Ramos (cell line): ENCODE results near the gene HECA.
"Not testable (repeated sequence)": the region's sequence is repeated elsewhere in the genome, so short reads cannot be mapped to it uniquely, and the experiment has no call there.

ENCODE experiments used
- in situ Hi-C: fragments of 300-500 bp; cut with MboI; formaldehyde crosslinking; loops from one replicate; pipeline ENCODE4 v1.14.3; 2022; ENCODE audit warnings: low sequenced_read_pairs; ENCODE audit not compliant: unreplicated experiment

HECA gene

GRCh38 chr6:139154881-139155547, 20.1 kb downstream of the HECA start:
- in situ Hi-C loops = no loop called here

GRCh38 chr6:139156102-139156501, 21.2 kb downstream of the HECA start:
- in situ Hi-C loops = no loop called here

GRCh38 chr6:139156551-139156950, 21.7 kb downstream of the HECA start:
- in situ Hi-C loops = no loop called here

DNA sequence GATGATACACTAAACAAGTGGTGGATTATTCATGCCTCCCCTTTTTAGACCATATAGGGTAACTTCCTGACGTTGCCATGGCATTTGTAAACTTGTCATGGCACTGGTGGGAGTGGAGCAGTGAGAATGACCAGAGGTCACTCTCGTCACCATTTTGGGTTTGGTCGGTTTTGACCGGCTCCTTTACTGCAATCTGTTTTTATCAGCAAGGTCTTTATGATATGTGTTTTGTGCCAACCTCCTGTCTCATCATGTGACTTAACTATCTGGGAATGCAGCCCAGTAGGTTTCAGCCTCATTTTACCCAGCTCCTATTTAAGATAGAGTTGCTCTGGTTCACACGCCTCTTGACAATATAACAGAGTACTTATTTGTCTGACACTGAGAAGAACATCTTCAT, 22.2 kb downstream of the HECA start:
- in situ Hi-C loops = not testable (repeated sequence)

DNA sequence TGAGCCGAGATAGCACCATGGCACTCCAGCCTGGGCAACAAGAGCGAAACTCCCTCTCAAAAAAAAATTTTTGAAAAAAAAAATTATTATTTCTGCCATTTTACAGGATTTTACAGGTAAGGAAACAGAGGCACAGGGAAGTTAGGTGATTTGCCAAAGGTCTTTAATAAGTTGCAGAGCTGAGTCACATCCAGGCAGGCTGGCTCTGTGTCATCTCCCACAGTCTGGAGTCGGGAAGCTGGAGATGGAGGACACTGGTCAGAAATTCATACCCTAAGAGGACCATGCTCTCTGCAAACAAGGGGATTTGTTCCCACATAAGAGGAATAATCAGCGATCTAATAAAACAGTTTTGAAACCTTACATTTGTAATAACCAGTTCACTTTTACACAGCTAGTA, 24.1 kb downstream of the HECA start:
- in situ Hi-C loops = no loop called here

DNA sequence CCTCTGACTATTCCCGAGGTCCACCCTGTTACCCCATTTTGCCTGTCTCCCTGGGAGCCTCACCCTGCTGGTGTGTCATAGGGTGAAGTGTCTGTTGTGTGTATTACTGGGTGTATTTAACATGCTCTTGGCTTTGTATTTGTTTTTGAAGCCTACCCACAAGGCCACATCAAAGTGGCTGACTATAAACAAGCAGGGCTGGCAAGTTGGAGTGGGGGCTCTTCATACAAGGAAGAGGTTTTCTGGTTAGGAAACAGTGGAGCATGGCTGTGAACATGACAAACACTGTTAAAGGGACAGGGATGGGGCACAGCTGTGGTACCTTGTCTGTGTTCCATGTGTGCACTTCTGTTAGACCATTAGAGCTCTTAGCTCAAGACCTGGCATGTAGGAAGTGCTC, 26.3 kb downstream of the HECA start:
- in situ Hi-C loops = no loop called here

- in situ Hi-C loops = no loop called here
Measured at GRCh38 chr6:139161817-139162284, 27.0 kb downstream of the HECA start.

DNA sequence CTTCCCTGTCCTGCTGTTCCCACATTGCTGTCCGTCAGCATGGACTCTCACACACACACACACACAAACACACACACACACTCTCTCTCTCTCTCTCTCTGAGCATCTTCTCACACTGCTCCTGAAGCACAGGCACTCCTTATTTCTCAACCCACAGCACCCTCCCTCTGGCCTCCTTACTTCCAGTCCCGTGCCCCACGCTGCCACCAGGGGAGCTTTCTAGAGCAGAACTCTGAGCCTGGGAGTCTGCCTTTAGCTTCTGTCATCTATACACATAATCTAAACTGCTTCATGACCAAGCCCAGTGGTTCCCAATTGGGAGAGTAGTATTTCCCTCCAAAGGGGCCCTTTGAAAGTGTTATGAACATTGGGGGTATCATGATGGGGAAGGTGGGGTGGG, 29.1 kb downstream of the HECA start:
- in situ Hi-C loops = no loop called here

DNA sequence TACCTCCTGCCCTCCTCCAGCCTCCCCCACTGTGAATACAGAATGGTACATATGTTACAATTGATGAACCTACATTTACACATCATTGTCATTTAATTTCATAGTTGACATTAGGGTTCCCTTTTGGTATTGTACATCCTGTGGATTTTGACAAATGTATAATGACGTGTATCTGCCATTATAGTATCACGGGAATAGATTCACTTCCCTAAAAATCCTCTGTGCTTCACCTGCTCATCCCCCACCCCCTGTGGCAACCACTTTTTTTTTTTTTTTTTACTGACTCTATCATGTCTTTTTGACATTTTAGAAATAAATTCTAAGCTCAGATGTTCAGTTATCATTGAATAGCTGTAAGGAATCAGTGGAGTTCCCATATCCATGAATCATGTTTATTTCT, 30.4 kb downstream of the HECA start:
- in situ Hi-C loops = no loop called here

- in situ Hi-C loops = no loop called here
Measured at GRCh38 chr6:139166238-139166955, 31.5 kb downstream of the HECA start.

GRCh38 chr6:139166956-139167313, 32.1 kb downstream of the HECA start:
- in situ Hi-C loops = no loop called here

DNA sequence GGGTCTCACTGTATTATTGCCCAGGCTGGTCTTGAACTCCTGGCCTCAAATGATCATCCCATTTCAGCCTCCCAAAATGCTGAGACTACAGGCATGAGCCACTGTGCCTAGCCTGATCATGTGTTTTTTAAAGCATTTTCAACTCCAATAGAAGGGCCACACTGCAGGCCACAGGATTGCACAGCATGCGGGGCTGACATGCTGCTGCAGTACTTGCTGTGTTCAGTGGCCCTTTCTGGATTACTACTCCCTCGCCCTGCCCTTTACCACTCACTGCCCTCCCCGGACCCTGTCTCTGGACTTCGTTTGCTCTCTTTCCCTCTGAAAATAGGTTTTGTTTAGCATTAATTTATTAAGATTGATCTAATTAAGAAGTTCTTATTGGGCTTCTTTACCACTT, 37.3 kb downstream of the HECA start:
- in situ Hi-C loops = no loop called here

DNA sequence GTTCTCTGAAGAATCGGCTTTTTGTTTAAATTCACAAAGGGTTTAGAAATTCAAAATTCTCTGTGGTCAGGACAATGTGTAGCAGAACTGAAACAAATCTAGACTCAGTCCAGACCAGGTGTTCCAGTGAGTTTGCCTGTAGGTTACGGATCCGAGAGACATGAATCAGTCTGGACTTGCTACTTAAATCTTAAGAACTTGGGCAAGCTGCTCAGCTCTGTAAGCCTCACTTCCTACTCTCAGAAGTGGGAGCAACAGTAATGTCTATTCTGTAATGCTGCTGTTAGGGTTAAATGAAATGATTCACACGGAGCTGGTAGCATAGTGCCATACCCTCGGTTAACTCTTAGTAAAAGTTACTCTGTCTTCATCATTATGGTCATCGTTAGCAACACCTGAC, 37.7 kb downstream of the HECA start:
- in situ Hi-C loops = no loop called here

DNA sequence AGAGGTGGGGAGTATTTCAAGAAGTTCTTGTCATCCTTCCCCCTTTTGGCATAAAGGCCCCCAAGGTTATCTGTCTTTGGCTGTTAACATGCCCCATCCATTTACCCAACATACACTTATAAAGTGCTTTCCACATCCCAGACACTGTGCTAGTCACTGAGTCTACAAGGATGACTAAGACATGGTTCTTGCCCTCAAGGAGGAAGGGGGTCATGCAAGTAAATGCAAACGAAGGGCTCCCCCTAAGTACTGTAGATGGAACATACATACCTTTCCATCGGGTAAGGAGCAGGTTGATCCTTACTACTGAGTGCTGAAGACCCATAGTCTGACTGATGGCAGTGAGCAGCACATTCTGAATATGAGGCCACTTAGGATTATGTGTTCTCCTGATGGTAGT, 38.3 kb downstream of the HECA start:
- in situ Hi-C loops = no loop called here

DNA sequence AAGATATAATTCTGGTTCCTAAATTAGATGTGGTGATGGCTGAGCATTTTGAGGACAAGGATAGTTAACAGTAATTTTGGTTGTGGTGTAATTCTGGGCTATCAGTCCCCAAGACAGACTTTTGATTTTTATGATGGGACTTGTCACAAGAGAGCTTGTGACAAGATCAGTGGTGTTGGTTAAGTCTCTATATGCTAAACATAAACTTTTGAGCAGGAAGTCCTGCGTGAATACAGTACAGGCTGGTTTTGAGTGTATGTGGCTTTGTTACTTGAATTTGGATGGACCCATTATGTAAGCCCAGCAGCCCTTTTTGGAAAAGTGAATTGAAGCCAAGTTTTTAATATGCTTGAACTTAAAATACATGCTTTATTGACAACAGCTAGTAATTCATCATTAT, 38.9 kb downstream of the HECA start:
- in situ Hi-C loops = no loop called here

- in situ Hi-C loops = no loop called here
Measured at GRCh38 chr6:139174961-139175360, 40.1 kb downstream of the HECA start.

DNA sequence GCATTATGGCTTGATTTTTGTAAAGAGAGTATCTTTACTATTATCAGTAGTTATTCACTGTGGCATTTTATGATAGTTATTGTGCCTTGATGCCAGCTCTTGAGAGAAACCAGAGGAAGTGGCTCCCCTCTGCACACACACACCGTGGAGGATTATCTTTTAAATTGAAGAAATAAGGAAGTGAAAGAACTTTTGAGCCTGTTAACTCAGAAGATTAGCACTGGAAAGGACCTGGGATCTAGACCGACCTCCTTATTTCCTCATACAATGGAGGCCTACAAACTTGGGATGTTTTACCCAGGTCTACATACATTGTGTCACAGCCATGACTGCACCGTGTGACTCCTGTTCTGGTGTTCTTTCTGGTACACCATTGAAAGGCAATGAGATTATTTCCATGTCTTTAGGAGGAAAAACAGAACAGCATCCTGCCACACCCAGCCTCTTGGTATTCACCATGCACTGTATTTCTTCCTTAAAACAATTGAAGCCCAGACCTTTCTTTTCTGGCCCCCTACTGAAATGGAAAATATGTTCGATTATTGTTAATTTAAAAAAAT, 40.6 kb downstream of the HECA start:
- in situ Hi-C loops = no loop called here

GRCh38 chr6:139181236-139181635, 46.4 kb downstream of the HECA start:
- in situ Hi-C loops = no loop called here

- in situ Hi-C loops = no loop called here
Measured at GRCh38 chr6:139184047-139184446, 49.2 kb downstream of the HECA start.

DNA sequence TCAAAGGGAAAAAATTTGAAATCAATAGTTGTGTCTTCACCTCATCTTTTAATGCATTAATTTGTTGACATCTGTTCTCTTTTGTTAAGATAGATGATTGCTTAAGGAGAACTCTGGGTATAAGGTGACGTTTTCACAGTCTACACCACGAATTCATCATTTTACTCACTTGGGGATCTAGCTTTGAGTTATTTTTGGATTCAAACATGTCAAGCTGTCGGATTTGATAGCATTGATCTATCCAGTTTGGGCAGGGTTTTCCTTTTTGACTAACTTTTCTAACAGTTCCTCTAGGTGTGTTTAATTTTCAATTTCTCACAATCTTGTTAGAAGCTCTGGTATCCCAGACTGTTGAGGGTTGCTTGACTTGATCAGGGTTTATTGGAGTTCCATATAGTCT, 49.6 kb downstream of the HECA start:
- in situ Hi-C loops = no loop called here

DNA sequence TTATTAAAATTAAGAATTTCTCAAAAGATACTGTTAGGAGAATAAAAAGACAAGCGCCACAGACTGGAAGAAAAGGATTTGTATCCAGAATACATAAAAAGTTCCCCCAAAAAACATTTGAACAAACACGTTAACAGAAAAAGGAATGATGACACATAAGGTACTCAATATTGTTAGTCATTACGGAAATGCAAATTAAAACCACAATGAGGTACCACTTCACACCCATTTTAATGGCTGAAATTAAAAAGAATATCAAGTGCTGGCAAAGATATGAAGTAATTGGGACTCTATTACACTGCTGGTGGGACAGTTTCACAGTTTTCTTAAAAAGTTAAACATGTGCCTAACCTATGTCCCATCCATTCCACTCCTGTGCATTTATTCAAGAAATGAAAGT, 51.4 kb downstream of the HECA start:
- in situ Hi-C loops = no loop called here

- in situ Hi-C loops = no loop called here
Measured at GRCh38 chr6:139186692-139187091, 51.8 kb downstream of the HECA start.
